Mononuclear cell (primary cell): Measurements from ENCODE around the gene TTC3. TPM values are rescaled to one million over a fixed set of nuclear protein-coding genes. Genes with fewer than 3 reads are reported as not detected.

ENCODE experiments used
- H3K27me3 ChIP-seq: 2 replicates; pipeline ENCODE4 v1.6.0; 2011; ENCODE audit warnings: low read length, control low read depth; ENCODE audit not compliant: insufficient read depth
- H3K4me1 ChIP-seq: 2 replicates; pipeline ENCODE4 v1.5.1; 2011; ENCODE audit warnings: mild to moderate bottlenecking, low read length, control low read depth; ENCODE audit not compliant: insufficient read depth
- H3K4me3 ChIP-seq: 2 replicates; pipeline ENCODE4 v1.5.1; 2011; ENCODE audit warnings: mild to moderate bottlenecking, low read length, moderate library complexity
- H3K9me3 ChIP-seq: 2 replicates; pipeline ENCODE4 v1.5.1; 2011; ENCODE audit warnings: low read depth, mild to moderate bottlenecking, control low read depth, low read length
- total RNA-seq: library from RNA; depleted of rRNA; stranded (reverse); fragments of >200 nt; gene quantifications from one replicate; pipeline ENCODE4 v1.2.3, GENCODE V29; 2012

The TTC3 gene
- total RNA-seq, 1 donor, result 165 TPM

GRCh38 chr21:37199057-37199924, 126.2 kb downstream of the TTC3 start:
- Histone ChIP-seq H3K4me3 (no peak overlapping the region), H3K9me3 (no peaks in the 10 kb centered on the region), H3K4me1 (no peaks in the 10 kb centered on the region), H3K27me3 (no peaks in the 10 kb centered on the region)

DNA sequence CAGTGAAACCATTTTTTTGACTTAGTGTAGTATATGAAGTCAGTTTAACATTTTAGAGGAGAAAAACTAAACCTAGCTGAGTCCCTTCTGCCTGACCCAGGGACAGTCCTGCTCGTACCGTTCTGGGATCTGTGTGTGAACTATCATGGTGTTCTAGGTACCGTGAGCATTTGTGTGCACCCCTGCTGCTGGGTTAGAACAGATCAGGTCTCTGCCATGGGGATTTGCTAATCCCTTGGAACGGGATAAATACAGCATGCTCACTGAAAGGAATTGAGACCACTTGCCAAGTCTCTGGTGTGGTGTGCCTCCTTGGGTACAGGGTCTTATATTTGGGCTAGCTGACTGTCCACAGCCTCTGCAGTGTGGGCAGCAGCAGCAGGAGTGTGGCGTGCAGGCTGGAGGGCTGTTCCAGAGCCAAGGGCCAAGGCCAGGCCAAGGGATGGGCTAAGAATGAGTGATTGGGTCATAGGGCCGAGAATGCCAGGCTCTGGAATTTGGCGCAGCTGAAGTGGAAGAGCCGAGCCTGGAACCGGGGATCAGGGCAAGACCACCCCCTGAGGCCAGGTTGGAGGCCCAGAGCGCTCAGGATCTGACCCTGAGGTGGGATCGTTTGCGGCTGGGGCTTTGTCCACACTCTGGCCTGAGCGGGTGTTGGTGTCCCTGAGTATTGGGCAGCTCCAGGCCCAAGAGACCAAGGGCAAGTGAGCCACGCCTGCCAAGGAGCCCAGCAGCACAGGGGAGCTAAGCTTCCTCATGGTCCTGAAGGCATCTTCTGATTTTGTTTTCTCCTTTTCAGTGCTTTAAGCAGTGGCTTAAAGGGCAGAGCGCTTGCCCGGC, 127.8 kb downstream of the TTC3 start:
- Histone ChIP-seq H3K4me3 (no peak overlapping the region), H3K9me3 (no peaks in the 10 kb centered on the region), H3K27me3 (no peaks in the 10 kb centered on the region), H3K4me1 (no peaks in the 10 kb centered on the region)

DNA sequence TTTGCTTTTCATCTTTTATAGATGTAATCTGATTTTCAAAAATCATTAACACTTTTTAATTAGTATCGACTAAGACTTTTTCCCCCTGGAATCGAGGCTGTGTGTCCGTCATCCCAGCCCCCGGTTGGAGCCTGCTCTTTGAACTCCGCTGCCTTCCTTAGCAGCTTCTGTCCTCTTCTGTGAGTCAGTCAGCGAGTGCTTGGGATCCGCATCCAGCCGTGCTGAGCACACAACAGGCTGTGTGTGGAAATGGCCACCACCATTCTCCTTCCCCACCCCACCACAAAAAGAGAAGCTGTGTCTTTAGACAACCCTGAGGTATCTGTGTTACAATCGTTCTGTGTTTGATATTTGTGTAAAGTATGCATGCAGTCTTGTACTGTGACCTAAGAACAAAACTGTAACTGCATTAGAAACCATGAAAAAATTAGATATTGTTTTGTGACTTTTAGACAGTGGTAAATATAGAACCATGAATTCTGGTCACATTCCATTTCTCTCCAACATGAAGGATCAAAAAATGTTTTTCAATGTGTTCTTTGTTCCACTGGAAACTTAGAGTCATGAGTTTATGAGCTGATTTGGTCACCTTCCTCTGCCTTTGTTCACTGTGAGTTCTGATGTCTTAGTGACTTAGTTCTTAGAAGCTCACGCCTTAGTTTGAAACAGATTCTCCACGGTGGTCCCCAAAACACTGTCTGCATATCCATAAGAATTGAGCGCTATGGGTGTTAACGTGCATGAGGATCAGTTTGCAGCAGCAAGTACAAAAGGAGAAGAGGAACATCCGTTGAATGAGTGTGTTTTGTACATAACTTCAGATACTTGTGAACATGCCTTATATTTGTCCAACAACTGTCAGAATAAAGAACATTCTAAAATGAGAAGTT, 129.4 kb downstream of the TTC3 start:
- Histone ChIP-seq H3K4me3 (no peak overlapping the region), H3K4me1 (peaks cover 4% of the 10 kb centered on the region), H3K9me3 (no peaks in the 10 kb centered on the region), H3K27me3 (no peaks in the 10 kb centered on the region)

DNA sequence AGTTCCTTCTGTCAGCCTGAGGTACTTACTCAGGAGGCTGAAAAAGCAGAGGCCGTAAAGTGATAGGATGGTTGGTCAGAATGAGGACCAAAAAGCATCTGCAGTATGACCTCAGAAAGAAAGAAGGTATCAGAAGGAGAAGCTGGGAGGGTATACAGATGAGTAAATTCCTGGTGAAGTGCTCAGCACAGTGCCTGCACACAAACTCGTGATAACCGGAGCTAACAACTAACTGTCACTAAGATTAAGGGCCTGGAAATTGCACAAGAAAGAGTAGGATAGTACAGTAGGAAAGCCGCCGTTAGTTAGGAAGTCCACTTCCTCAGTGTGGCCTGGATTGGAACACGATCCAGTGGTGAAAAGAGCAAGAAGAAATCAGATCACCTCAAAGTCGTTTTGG, 131.5 kb downstream of the TTC3 start:
- Histone ChIP-seq H3K4me1 (peaks cover 16% of the 10 kb centered on the region), H3K9me3 (no peaks in the 10 kb centered on the region), H3K4me3 (no peak overlapping the region), H3K27me3 (no peaks in the 10 kb centered on the region)

DNA sequence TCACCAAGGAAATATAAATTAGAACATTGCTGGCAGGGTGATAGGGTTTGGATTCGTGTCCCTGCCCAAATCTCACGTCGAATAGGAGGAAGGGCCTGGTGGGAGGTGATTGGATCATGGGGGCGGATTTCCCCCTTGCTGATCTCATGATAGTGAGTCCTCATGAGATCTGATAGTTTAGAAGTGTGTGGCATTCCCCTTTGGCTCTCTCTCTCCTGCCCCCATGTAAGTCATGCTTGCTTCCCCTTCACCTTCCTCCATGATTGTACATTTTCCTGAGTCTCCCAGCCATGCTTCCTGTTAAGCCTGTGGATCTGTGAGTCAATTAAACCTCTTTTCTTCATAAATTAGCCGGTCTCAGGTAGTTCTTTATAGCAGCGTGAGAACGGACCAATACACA, 133.4 kb downstream of the TTC3 start:
- Histone ChIP-seq H3K9me3 (no peaks in the 10 kb centered on the region), H3K27me3 (no peaks in the 10 kb centered on the region), H3K4me1 (peaks cover 16% of the 10 kb centered on the region), H3K4me3 (no peak overlapping the region)

DNA sequence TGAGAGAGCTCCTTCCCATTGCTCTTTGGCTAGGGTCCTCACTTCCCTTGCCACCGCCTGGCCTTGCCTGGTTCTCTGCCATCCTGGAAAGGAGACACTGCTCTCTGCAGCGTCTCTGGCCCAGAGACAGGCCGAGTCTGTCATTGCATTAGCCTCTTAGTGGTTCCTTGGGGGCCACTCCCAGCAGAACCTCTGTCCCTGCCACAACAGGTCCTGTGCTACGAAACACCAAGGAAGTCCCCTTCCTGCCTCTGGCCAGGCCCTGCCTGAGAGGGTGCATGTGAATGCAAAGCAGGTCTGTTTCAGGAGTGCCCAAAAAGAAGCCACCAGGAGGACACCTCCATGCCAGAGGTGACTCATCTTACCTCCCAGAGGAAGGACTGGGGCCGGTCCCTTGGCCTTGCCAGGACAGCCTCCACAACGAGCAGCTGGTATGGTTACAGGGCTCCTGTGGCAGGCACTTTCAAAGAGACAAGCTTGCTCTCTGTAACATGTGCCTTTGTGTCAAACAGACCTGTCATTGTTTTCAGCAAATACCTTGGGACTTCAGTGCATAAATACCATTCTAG, 134.5 kb downstream of the TTC3 start:
- no peak overlapping the region for H3K4me3 ChIP-seq
- H3K9me3 ChIP-seq, result no peaks in the 10 kb centered on the region
- peaks cover 16% of the 10 kb centered on the region for H3K4me1 ChIP-seq
- H3K27me3 ChIP-seq, result no peaks in the 10 kb centered on the region

- Histone ChIP-seq H3K4me1 (peaks cover 16% of the 10 kb centered on the region), H3K27me3 (no peaks in the 10 kb centered on the region), H3K9me3 (no peaks in the 10 kb centered on the region), H3K4me3 (no peak overlapping the region)
These were observed 135.1 kb downstream of the TTC3 start for GRCh38 chr21:37208056-37208721.

DNA sequence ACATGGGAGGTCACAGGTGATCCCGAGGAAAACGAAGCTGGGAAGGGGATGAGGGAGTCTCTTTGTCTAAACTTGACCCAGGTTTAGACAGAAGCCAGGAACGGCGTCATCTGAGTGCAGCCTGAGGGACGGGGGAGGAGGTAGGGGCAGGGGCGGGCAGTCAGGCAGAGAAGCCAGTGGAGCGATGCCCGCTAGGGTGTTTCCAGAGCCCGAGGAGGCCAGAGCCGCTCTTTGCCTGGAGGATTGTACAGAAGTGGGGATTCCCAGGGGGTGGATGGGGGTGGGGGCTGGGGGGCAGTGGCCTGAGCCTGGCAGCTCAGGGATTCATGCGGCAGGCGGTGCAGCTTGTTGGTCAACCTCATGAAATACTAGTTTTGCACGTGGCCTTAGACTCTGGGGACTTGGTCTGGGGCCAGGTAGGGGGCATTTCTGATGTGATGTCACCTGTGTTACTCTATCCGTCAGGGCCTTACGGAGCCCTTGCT, 135.7 kb downstream of the TTC3 start:
- Histone ChIP-seq H3K9me3 (no peaks in the 10 kb centered on the region), H3K4me3 (no peak overlapping the region), H3K27me3 (no peaks in the 10 kb centered on the region), H3K4me1 (peaks cover 16% of the 10 kb centered on the region)

DNA sequence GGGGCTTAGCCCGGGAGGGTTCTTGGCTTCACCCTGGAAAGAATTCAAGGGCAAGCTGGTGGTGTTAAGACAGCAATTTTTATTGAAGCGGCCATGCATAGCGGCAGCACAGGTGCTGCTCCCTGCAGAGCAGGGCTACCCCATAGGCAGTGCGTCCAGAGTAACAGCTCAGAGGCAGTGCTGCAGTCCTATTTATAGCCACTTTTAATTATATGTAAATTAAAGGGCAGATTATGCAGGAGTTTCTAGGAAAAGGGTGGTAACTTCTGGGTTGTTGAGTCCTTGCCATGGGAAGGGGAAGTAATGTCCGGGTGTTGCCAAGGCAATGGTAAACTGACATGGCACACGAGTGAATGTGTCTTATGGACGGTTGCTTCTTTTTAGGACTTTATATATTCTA, 137.1 kb downstream of the TTC3 start:
- no peaks in the 10 kb centered on the region for H3K27me3 ChIP-seq
- H3K9me3 ChIP-seq, result no peaks in the 10 kb centered on the region
- peaks cover 16% of the 10 kb centered on the region for H3K4me1 ChIP-seq
- no peak overlapping the region for H3K4me3 ChIP-seq

DNA sequence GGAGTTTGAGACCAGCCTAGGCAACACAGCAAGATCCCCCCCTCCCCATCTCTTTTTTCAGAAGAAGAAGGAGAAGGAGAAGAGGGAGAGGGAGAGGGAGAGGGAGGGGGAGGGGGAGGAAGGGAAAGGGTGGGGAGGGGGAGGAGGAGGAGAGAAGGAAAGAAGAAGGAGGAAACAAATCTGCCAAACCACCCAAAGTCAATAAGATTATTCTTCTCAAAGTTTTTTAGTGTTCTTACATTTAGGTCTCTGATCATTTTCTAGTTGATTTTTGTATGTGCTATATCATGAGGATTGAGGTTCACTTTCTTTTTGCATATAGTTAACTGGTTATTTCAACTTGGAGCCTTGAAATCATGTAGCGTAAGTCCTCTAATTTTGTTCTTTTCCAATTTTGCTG, 137.7 kb downstream of the TTC3 start:
- H3K9me3 ChIP-seq, result no peaks in the 10 kb centered on the region
- H3K4me1 ChIP-seq, result peaks cover 16% of the 10 kb centered on the region
- H3K27me3 ChIP-seq, result no peaks in the 10 kb centered on the region
- no peak overlapping the region for H3K4me3 ChIP-seq

- H3K9me3 ChIP-seq, result no peaks in the 10 kb centered on the region
- no peak overlapping the region for H3K4me3 ChIP-seq
- H3K27me3 ChIP-seq, result no peaks in the 10 kb centered on the region
- H3K4me1 ChIP-seq, result peaks cover 5% of the 10 kb centered on the region
These were observed 141.9 kb downstream of the TTC3 start for GRCh38 chr21:37214952-37215351.

- Histone ChIP-seq H3K4me3 (peak overlapping the region; percentile 68), H3K9me3 (no peaks in the 10 kb centered on the region), H3K27me3 (no peaks in the 10 kb centered on the region), H3K4me1 (peaks cover 32% of the 10 kb centered on the region)
These were observed 146.8 kb downstream of the TTC3 start for GRCh38 chr21:37219761-37220432.

DNA sequence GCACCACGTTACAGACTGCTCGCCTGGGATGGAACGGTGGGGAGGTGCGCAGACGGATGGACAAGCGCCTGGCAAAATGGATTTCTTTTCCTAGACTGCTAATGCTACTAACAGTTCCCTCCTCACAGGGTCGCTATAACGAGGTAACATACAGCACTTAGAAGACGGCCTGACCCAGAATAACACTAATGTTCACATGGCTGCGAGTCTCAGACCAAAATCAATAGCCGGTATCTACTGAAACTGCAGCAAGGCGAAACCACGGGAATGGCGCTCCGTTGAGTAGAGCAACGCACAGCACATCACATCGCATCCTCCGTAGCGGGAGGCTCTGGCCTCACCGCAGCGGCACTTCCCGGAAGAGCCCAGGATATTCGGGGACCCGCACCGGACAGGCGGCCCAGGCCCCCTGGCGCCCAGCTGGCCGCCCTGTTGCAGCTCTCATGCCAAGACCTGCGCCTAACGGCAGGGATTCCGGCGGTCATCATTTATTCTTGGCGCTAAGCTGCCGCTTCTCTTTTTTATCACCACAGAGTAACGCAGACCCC, 147.5 kb downstream of the TTC3 start:
- Histone ChIP-seq H3K9me3 (no peaks in the 10 kb centered on the region), H3K4me3 (peak overlapping the region; percentile 68), H3K27me3 (no peaks in the 10 kb centered on the region), H3K4me1 (peaks cover 38% of the 10 kb centered on the region)
